ENCODE data around the gene GULP1. TPM values are rescaled to one million over a fixed set of nuclear protein-coding genes. Genes with fewer than 3 reads are reported as not detected.

The GULP1 gene
- total RNA-seq, 4 donors from 2014 or later: 14.3 to 128 (median 95.7) TPM

DNA sequence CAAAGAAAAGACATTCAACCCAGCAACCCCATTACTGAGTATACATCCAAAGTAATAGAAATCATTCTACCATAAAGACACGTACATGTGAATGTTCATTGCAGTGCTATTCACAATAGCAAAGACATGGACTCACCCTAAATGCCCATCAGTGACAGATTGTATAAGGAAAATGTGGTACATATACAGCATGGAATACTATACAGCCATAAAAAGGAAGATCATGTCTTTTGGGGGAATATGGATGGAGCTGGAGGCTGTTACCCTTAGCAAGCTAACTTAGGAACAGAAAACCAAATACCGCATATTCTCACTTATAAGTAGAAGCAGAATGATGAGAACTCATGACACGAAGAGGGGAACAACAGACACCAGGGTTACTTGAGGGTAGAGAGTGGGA, 145.9 kb downstream of the GULP1 start:
- Histone ChIP-seq H3K4me3 (no peak overlapping the region), H3K36me3 (no peaks in the 10 kb centered on the region), H3K27ac (no peak overlapping the region), H3K27me3 (no peaks in the 10 kb centered on the region), H3K4me1 (peaks cover 0 to 2% of the 10 kb centered on the region in 2 donors), H3K9me3 (no peaks in the 10 kb centered on the region)
- TF ChIP-seq, protein P1, sequence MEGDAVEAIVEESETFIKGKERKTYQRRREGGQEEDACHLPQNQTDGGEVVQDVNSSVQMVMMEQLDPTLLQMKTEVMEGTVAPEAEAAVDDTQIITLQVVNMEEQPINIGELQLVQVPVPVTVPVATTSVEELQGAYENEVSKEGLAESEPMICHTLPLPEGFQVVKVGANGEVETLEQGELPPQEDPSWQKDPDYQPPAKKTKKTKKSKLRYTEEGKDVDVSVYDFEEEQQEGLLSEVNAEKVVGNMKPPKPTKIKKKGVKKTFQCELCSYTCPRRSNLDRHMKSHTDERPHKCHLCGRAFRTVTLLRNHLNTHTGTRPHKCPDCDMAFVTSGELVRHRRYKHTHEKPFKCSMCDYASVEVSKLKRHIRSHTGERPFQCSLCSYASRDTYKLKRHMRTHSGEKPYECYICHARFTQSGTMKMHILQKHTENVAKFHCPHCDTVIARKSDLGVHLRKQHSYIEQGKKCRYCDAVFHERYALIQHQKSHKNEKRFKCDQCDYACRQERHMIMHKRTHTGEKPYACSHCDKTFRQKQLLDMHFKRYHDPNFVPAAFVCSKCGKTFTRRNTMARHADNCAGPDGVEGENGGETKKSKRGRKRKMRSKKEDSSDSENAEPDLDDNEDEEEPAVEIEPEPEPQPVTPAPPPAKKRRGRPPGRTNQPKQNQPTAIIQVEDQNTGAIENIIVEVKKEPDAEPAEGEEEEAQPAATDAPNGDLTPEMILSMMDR (IDR thresholded peaks at IDR 0.05): no peak
- no peak for TF ChIP-seq POLR2A (IDR thresholded peaks at IDR 0.05)
- no peak for DNase-seq
- intact Hi-C loops (cut with DNase I; ENCODE audit: low total_unique reads): no loop called here

DNA sequence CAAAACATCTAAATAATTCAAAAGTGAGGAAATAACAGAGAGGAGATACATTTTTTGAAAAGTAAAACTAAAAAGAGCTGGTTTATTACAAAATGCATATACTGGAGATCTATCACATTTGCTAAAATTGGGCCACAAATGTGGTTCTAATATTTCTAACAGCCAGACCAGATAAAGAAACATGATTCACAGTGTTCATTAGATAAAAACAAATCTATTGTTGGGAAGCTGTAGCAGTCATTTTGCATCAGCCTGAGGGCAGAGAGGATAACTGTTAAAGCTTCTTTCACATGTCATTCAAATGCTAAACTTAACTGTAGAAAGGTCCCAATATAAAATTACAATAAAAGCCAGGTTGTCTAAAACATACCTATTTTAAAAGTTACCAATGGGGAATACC, 148.3 kb downstream of the GULP1 start:
- TF ChIP-seq, protein P1 (IDR thresholded peaks at IDR 0.05): no peak
- H3K27me3 ChIP-seq: no peaks in the 10 kb centered on the region

DNA sequence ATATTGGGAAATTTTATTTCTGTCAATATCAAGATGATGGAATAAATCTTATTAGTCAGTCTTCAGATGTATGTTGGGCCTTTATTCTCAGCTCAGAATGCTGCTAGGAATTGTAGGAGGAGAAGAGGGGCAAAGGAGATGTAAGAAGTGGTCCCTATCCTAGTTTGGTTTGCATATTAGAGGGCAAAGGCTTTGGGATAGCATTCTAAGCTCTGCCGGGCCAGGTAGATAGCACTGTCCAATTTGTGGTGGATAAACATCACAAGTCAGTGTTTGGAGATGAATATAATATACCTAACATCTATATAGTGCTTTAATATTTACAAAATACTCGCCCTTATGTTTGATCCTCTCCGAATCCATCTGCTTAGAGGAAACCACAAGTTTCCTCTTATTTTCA, 149.2 kb downstream of the GULP1 start:
- no peak for DNase-seq
- H3K4me1 ChIP-seq: no peaks in the 10 kb centered on the region
- no peaks in the 10 kb centered on the region for H3K9me3 ChIP-seq
- H3K4me3 ChIP-seq: no peak overlapping the region
- TF ChIP-seq, protein P1 (IDR thresholded peaks at IDR 0.05): no peak
- no peak for TF ChIP-seq POLR2A (IDR thresholded peaks at IDR 0.05)
- no peak overlapping the region for H3K27ac ChIP-seq
- no peaks in the 10 kb centered on the region for H3K36me3 ChIP-seq
- no peaks in the 10 kb centered on the region for H3K27me3 ChIP-seq
- intact Hi-C loops (cut with DNase I; ENCODE audit: low total_unique reads): no loop called here

More for the DNA sequence above, 148.3 kb downstream of the GULP1 start:
- Histone ChIP-seq H3K36me3 (no peaks in the 10 kb centered on the region), H3K4me1 (no peaks in the 10 kb centered on the region), H3K4me3 (no peak overlapping the region), H3K27ac (no peak overlapping the region), H3K9me3 (no peaks in the 10 kb centered on the region)
- no peak for DNase-seq
- intact Hi-C loops (cut with DNase I; ENCODE audit: low total_unique reads): no loop called here

DNA sequence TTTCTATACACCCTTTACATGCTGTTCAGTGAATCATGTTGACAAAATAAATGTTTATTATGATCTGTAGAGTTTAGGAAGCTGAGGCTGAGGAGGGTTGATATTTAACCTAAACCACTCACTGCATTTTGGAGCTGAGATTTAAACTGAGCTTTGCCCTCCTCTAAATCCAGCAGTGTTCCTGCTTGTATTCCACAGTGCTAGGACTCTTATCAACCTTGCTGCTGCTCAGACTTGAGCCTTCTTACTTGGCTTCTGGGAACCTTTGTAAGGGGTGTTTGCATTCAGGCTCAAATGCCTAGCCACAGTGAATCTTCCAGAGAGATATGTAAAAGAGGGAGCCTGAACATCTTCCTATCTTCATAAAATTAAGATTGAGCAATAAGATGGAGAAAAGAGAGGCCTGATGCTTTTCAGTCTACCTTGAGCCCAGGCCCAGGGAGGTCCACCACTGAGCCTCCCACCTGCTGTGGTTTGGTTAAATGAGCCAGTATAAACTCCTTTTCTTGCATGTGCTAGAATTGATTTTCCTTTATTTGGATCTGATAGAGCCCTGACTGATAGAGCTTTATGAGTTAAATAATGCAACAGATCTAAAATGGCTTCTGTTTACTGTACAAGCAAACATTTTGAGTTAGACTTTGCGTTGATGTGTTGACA, 149.7 kb downstream of the GULP1 start:
- H3K9me3 ChIP-seq: no peaks in the 10 kb centered on the region
- H3K36me3 ChIP-seq: no peaks in the 10 kb centered on the region
- H3K27me3 ChIP-seq: no peaks in the 10 kb centered on the region
- no peak overlapping the region for H3K27ac ChIP-seq
- no peaks in the 10 kb centered on the region for H3K4me1 ChIP-seq
- TF ChIP-seq, protein P1 (IDR thresholded peaks at IDR 0.05): no peak
- no peak for TF ChIP-seq POLR2A (IDR thresholded peaks at IDR 0.05)
- no peak overlapping the region for H3K4me3 ChIP-seq
- no peak for DNase-seq
- intact Hi-C loops (cut with DNase I; ENCODE audit: low total_unique reads): no loop called here

DNA sequence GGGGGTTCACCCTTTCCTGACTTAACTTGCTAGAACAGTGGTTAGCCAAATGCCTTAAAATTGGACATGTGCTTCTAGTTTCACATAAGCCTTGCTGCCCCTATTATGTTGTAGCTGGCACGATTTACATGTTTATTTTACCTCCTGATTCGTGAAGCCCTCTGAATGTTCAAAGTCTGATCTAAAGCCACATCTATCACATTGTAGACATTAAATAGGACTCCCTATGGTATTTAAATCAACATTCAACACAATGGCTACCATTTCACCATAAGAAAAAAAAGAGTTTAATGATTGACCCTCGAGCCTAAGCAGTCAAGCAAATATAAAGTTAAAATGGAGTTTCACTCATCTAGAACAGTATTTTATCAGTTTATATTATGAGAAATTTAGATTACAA, 151.5 kb downstream of the GULP1 start:
- Histone ChIP-seq H3K27ac (no peak overlapping the region), H3K9me3 (no peaks in the 10 kb centered on the region), H3K4me1 (no peaks in the 10 kb centered on the region), H3K36me3 (no peaks in the 10 kb centered on the region), H3K27me3 (no peaks in the 10 kb centered on the region), H3K4me3 (no peak overlapping the region)
- intact Hi-C loops (cut with DNase I; ENCODE audit: low total_unique reads): no loop called here
- TF ChIP-seq, protein P1 (IDR thresholded peaks at IDR 0.05): no peak
- no peak for TF ChIP-seq POLR2A (IDR thresholded peaks at IDR 0.05)
- no peak for DNase-seq

Data from uterus (tissue), 4 donors.